H9 (cell line): ENCODE data around the gene DPY19L3. TPM values are rescaled to one million over a fixed set of nuclear protein-coding genes. Genes with fewer than 3 reads are reported as not detected.

Experiments used
- DNase-seq: peaks from one replicate; pipeline ENCODE4 v3.0.0-alpha.2; 2017
- H2AFZ ChIP-seq: one replicate; pipeline ENCODE4 v1.6.1; 2013; ENCODE audit warnings: mild to moderate bottlenecking, low read length, control low read depth, moderate library complexity
- H2AK5ac ChIP-seq: 2 replicates; pipeline ENCODE4 v1.6.1; 2013; ENCODE audit warnings: low read length, control low read depth, mixed read lengths; ENCODE audit not compliant: insufficient read length
- H2BK120ac ChIP-seq: one replicate; pipeline ENCODE4 v1.6.1; 2013; ENCODE audit warnings: low read depth, mild to moderate bottlenecking, low read length, control low read depth, inconsistent platforms; ENCODE audit not compliant: poor library complexity, severe bottlenecking
- H2BK12ac ChIP-seq: 2 replicates; pipeline ENCODE4 v1.6.1; 2013; ENCODE audit warnings: low read length, control low read depth, mixed read lengths, low read depth; ENCODE audit not compliant: insufficient read length
- H2BK15ac ChIP-seq: 2 replicates; pipeline ENCODE4 v1.6.1; 2013; ENCODE audit warnings: low read depth, low read length, control low read depth
- H2BK20ac ChIP-seq: one replicate; pipeline ENCODE4 v1.6.1; 2013; ENCODE audit warnings: low read depth, mild to moderate bottlenecking, low read length, control low read depth, inconsistent platforms; ENCODE audit not compliant: poor library complexity, severe bottlenecking
- H2BK5ac ChIP-seq: 2 replicates; pipeline ENCODE4 v1.6.1; 2013; ENCODE audit warnings: low read length, control low read depth, mixed read lengths; ENCODE audit not compliant: insufficient read length
- H3K14ac ChIP-seq: 2 replicates; pipeline ENCODE4 v1.6.1; 2013; ENCODE audit warnings: low read length, control low read depth; ENCODE audit not compliant: insufficient read depth
- H3K18ac ChIP-seq: 2 replicates; pipeline ENCODE4 v1.6.1; 2013; ENCODE audit warnings: low read depth, mild to moderate bottlenecking, mixed read lengths, low read length, control low read depth; ENCODE audit not compliant: insufficient read length
- H3K23ac ChIP-seq: 2 replicates; pipeline ENCODE4 v1.6.1; 2013; ENCODE audit warnings: low read length, control low read depth, mixed read lengths, low read depth; ENCODE audit not compliant: insufficient read length
- H3K23me2 ChIP-seq: 2 replicates; pipeline ENCODE4 v1.6.1; 2013; ENCODE audit warnings: low read depth, mild to moderate bottlenecking, mixed read lengths, low read length, control low read depth; ENCODE audit not compliant: insufficient read length, poor library complexity, severe bottlenecking
- H3K27ac ChIP-seq: 2 replicates; pipeline ENCODE4 v1.5.1; 2013; ENCODE audit warnings: low read length, control low read depth, mixed read lengths, low read depth; ENCODE audit not compliant: insufficient read length
- H3K27me3 ChIP-seq: 2 replicates; pipeline ENCODE4 v1.6.1; 2013; ENCODE audit warnings: low read length, control low read depth, inconsistent platforms; ENCODE audit not compliant: insufficient read depth
- H3K4ac ChIP-seq: 2 replicates; pipeline ENCODE4 v1.6.1; 2013; ENCODE audit warnings: low read depth, mild to moderate bottlenecking, control low read depth, inconsistent platforms, low read length, moderate library complexity
- H3K4me1 ChIP-seq: 2 replicates; pipeline ENCODE4 v1.6.1; 2013; ENCODE audit warnings: low read length, control low read depth, inconsistent platforms; ENCODE audit not compliant: insufficient read depth
- H3K4me2 ChIP-seq: 2 replicates; pipeline ENCODE4 v1.6.1; 2013; ENCODE audit warnings: low read length, control low read depth, mixed read lengths; ENCODE audit not compliant: insufficient read length, insufficient read depth
- H3K56ac ChIP-seq: 2 replicates; pipeline ENCODE4 v1.6.1; 2013; ENCODE audit warnings: low read depth, mild to moderate bottlenecking, mixed read lengths, low read length, control low read depth; ENCODE audit not compliant: insufficient read length
- H3K79me1 ChIP-seq: 2 replicates; pipeline ENCODE4 v1.6.1; 2013; ENCODE audit warnings: low read depth, mild to moderate bottlenecking, moderate library complexity, low read length, control low read depth, inconsistent platforms; ENCODE audit not compliant: insufficient read depth, poor library complexity, severe bottlenecking
- H3K79me2 ChIP-seq: 2 replicates; pipeline ENCODE4 v1.6.1; 2013; ENCODE audit warnings: low read length, control low read depth, inconsistent platforms; ENCODE audit not compliant: insufficient read depth
- H3K9ac ChIP-seq: 2 replicates; pipeline ENCODE4 v1.6.1; 2013; ENCODE audit warnings: low read length, control low read depth, mixed read lengths; ENCODE audit not compliant: insufficient read length; ENCODE audit errors: extremely low read depth
- H3K9me3 ChIP-seq: one replicate; pipeline ENCODE4 v1.6.1; 2013; ENCODE audit warnings: low read depth, low read length, inconsistent platforms; ENCODE audit not compliant: control insufficient read depth
- H3T11ph ChIP-seq: one replicate; pipeline ENCODE4 v1.6.1; 2013; ENCODE audit warnings: mild to moderate bottlenecking, low read length, control low read depth, inconsistent platforms
- H4K20me1 ChIP-seq: one replicate; pipeline ENCODE4 v1.6.1; 2013; ENCODE audit not compliant: control insufficient read depth, insufficient read length, insufficient read depth
- H4K5ac ChIP-seq: 2 replicates; pipeline ENCODE4 v1.6.1; 2013; ENCODE audit warnings: low read depth, mild to moderate bottlenecking, mixed read lengths, low read length, control low read depth; ENCODE audit not compliant: insufficient read length
- H4K8ac ChIP-seq: replicated peaks from 2 replicates; pipeline ENCODE4 v1.6.1; 2013; ENCODE audit warnings: low read length, control low read depth, mixed read lengths, low read depth; ENCODE audit not compliant: insufficient read length
- H4K91ac ChIP-seq: 2 replicates; pipeline ENCODE4 v1.6.1; 2013; ENCODE audit warnings: low read depth, mild to moderate bottlenecking, moderate library complexity, mixed read lengths, low read length, control low read depth; ENCODE audit not compliant: insufficient read length
- H3K27ac Mint-ChIP-seq, 3 experiments: 2 replicates in 2 of 3; 3 replicates in 1 of 3; pipeline ENCODE4 v1.8.0; 2020 to 2021; ENCODE audit warnings: mixed read lengths in 3 of 3, mild to moderate bottlenecking in 1 of 3, moderate library complexity in 1 of 3
- H3K27me3 Mint-ChIP-seq: 2 replicates; pipeline ENCODE4 v1.8.0; 2021; ENCODE audit warnings: low read depth, mild to moderate bottlenecking, moderate library complexity, mixed read lengths
- H3K36me3 Mint-ChIP-seq, 3 experiments: 2 replicates in 2 of 3; 3 replicates in 1 of 3; pipeline ENCODE4 v1.8.0; 2020 to 2021; ENCODE audit warnings: low read depth in 3 of 3, mixed read lengths in 3 of 3; ENCODE audit not compliant: insufficient read depth in 1 of 3
- H3K4me1 Mint-ChIP-seq, 2 experiments: 2 replicates each; pipeline ENCODE4 v1.8.0; 2020; ENCODE audit warnings: mixed read lengths in 2 of 2
- H3K4me3 Mint-ChIP-seq, 2 experiments: 2 replicates in 1 of 2; 3 replicates in 1 of 2; pipeline ENCODE4 v1.8.0; 2020 to 2021; ENCODE audit warnings: mild to moderate bottlenecking in 2 of 2, mixed read lengths in 2 of 2, moderate library complexity in 1 of 2
- H3K9me3 Mint-ChIP-seq, 2 experiments: 2 replicates in 1 of 2; 3 replicates in 1 of 2; pipeline ENCODE4 v1.8.0; 2020; ENCODE audit warnings: mild to moderate bottlenecking in 2 of 2, mixed read lengths in 2 of 2, moderate library complexity in 1 of 2
- WGBS: extraction: QIAGEN DNeasy Blood & Tissue Kit; methylation state at CpG from one replicate; pipeline ENCODE4 v1.1.7; 2013; ENCODE audit warnings: missing lambda C conversion rate, low lambda C conversion rate, mixed read lengths; ENCODE audit not compliant: insufficient read length; ENCODE audit errors: extremely low coverage; 5-methylcytosine and 5-hydroxymethylcytosine counted together
- total RNA-seq: library from RNA; stranded (reverse); gene quantifications from 2 replicates; pipeline ENCODE4 v1.2.1, GENCODE V29; 2021
- TF ChIP-seq, protein P1 (sequence below): fragments of 200-600 bp; sonication (generic); conservative IDR thresholded peaks from 3 replicates; pipeline ENCODE4 v1.8.0; 2021; ENCODE audit warnings: antibody characterized with exemption, mild to moderate bottlenecking

Gene DPY19L3
- total RNA-seq, 1 experiment from 2014 or later, result 54.5 TPM

- Mint-ChIP-seq H3K4me1 (peaks cover 0 to 3% of the 10 kb centered on the region in 2 experiments; a peak in 1 of 4 replicates), H3K4me3 (no peak overlapping the region), H3K27me3 (no peaks in the 10 kb centered on the region), H3K9me3 (peaks cover 0 to 4% of the 10 kb centered on the region in 2 experiments; a peak in 1 of 5 replicates), H3K36me3 (peaks cover 25 to 60% (median 54%) of the 10 kb centered on the region in 3 experiments; a peak in 6 of 7 replicates), H3K27ac (no peak overlapping the region; a peak in 1 of 7 replicates)
- Histone ChIP-seq H3K79me2 (peaks cover 3% of the 10 kb centered on the region), H3T11ph (no peak overlapping the region), H3K9me3 (no peaks in the 10 kb centered on the region), H2BK12ac (no peak overlapping the region), H3K27me3 (no peaks in the 10 kb centered on the region), H3K23ac (no peak overlapping the region), H2BK120ac (no peak overlapping the region), H3K27ac (no peak overlapping the region), H3K79me1 (peaks cover 11% of the 10 kb centered on the region), H3K18ac (no peak overlapping the region), H3K14ac (no peak overlapping the region), H3K23me2 (no peaks in the 10 kb centered on the region), H2BK20ac (no peak overlapping the region), H3K4me1 (no peaks in the 10 kb centered on the region), H2BK15ac (no peak overlapping the region), H2BK5ac (no peak overlapping the region), H3K56ac (no peak overlapping the region), H3K9ac (no peak overlapping the region), H4K20me1 (no peaks in the 10 kb centered on the region), H3K4me2 (no peak overlapping the region), H4K5ac (no peak overlapping the region), H4K91ac (no peak overlapping the region), H2AK5ac (no peak overlapping the region), H3K4ac (no peak overlapping the region), H2AFZ (no peak overlapping the region), H4K8ac (no peak overlapping the region)
- no peak for DNase-seq
- WGBS, result no CpG with 5 or more reads among the region's 3 CpGs
- TF ChIP-seq, protein P1, sequence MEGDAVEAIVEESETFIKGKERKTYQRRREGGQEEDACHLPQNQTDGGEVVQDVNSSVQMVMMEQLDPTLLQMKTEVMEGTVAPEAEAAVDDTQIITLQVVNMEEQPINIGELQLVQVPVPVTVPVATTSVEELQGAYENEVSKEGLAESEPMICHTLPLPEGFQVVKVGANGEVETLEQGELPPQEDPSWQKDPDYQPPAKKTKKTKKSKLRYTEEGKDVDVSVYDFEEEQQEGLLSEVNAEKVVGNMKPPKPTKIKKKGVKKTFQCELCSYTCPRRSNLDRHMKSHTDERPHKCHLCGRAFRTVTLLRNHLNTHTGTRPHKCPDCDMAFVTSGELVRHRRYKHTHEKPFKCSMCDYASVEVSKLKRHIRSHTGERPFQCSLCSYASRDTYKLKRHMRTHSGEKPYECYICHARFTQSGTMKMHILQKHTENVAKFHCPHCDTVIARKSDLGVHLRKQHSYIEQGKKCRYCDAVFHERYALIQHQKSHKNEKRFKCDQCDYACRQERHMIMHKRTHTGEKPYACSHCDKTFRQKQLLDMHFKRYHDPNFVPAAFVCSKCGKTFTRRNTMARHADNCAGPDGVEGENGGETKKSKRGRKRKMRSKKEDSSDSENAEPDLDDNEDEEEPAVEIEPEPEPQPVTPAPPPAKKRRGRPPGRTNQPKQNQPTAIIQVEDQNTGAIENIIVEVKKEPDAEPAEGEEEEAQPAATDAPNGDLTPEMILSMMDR, result no peak
Observed at GRCh38 chr19:32367948-32368536, 37.5 kb upstream of the DPY19L3 start.
